Subcutaneous adipose tissue (tissue), 4 donors: Measurements from ENCODE around the gene CRACDL. TPM values are rescaled to one million over a fixed set of nuclear protein-coding genes. Genes with fewer than 3 reads are reported as not detected.

Experiments used
- total RNA-seq, 4 donors: library from RNA; depleted of rRNA; stranded (reverse); fragments of >200 nt; gene quantifications; one replicate each; pipeline ENCODE4 v1.1.0, GENCODE V29; 2016
- TF ChIP-seq, protein P1 (sequence below): fragments of 450-650 bp; IDR thresholded peaks from one replicate; pipeline ENCODE4 v1.5.1; 2016; ENCODE audit warnings: low read depth, mild to moderate bottlenecking, control low read depth, antibody characterized with exemption, moderate library complexity

CRACDL gene
- total RNA-seq, 4 donors from 2014 or later = 1.4 to 8.3 (median 4.5) TPM

DNA sequence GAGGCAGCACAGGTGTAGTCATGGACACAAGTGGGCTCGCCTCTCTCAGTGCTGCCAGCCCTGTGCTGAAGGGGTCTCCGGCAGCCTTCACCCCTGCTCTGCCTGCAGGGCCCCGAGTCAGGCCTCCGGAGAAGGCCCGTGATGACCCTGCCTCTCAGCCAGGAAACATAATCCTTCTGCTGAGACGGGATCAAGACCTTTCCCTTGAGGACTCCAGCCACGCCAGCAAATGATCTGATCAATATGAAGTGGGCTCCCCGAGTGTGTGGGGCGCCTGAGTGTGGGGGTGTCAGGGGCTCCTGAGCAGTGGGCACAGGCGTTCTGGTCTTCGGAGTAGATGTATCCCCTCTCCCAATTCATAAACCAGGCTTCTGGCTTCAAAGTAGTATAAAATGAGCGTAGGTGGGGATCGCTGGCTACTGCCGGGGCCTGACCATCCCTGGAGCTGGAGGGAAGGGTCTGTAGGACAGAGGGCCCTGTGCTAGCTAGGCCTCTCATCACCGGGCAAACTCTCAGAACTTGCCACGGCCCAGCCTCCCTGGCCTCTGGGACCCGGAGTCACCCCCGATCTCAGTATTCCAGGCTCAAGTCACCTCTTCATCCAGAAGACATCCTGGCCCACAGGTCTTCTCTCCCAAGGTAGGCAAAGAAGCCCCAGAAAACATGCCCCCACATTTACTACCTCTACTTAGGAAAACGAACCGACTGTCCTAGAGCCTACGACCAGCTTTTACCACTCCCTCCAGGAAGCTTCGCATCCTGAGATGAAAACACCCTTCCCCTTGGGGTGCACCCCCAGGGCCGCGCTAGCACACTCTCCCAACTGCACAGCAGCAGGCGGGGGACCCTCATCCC is 33.6 kb downstream of the CRACDL start:
- TF ChIP-seq, protein P1, sequence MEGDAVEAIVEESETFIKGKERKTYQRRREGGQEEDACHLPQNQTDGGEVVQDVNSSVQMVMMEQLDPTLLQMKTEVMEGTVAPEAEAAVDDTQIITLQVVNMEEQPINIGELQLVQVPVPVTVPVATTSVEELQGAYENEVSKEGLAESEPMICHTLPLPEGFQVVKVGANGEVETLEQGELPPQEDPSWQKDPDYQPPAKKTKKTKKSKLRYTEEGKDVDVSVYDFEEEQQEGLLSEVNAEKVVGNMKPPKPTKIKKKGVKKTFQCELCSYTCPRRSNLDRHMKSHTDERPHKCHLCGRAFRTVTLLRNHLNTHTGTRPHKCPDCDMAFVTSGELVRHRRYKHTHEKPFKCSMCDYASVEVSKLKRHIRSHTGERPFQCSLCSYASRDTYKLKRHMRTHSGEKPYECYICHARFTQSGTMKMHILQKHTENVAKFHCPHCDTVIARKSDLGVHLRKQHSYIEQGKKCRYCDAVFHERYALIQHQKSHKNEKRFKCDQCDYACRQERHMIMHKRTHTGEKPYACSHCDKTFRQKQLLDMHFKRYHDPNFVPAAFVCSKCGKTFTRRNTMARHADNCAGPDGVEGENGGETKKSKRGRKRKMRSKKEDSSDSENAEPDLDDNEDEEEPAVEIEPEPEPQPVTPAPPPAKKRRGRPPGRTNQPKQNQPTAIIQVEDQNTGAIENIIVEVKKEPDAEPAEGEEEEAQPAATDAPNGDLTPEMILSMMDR = no peak

GRCh38 chr2:98901702-98902101 is 34.3 kb downstream of the CRACDL start:
- TF ChIP-seq, protein P1 = no peak

GRCh38 chr2:98901291-98901690 is 34.7 kb downstream of the CRACDL start:
- TF ChIP-seq, protein P1 = no peak

DNA sequence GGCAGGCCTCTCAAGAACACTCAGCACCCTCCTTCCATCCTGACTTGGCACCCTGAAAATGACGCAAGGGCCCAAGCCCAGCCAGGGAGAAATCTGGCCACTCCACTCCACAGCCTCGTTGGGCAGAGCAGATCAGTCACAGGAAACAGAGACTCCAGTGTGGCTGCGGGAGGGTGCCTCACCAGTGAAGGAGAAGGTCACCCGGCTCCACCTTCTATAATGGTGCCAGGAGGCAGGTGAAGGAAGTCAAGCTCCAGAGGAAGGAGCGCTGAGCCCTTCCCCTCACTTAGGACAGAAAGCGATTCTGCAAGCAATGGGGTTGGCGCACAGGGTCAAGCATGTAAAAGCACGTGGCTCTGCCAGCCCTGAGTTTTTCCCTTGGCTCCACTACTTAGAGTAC is 35.3 kb downstream of the CRACDL start:
- TF ChIP-seq, protein P1 = no peak

GRCh38 chr2:98899041-98899702 is 36.9 kb downstream of the CRACDL start:
- TF ChIP-seq, protein P1 = no peak

DNA sequence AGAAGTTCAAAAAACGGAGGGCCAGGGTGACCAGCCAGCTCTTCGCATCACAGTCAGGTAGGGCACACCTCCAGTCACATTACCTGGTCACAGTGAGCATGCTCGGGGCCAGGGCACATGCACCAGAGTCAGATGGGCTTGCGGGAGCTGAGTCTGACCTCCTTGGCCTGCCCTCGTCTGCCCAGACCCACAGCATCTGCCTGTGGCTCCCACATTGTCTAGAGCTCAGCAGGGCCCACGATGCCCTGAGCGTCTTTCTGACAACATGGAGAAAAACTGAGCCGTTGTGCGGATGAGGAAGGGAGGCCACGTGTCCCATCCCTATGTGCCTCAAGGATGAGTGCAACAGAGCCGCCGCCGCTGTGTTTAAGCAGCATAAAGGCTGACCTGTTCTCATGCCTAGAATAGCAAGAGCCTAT is 37.6 kb downstream of the CRACDL start:
- TF ChIP-seq, protein P1 = no peak

- TF ChIP-seq, protein P1 = no peak
Measured at GRCh38 chr2:98897746-98898145, 38.3 kb downstream of the CRACDL start.
